GM18511 (cell line): Measurements from ENCODE around the gene DENND4C.
A peak's percentile ranks its signal among the peaks of the same experiment; 100 is the strongest.
"Not testable (repeated sequence)": the region's sequence is repeated elsewhere in the genome, so short reads cannot be mapped to it uniquely, and the experiment has no call there.

Experiments
- ATAC-seq: cut with Tn5 transposase; IDR thresholded peaks from one replicate; pipeline ENCODE4 v1.9.1; 2021; ENCODE audit warnings: mild to moderate bottlenecking, moderate library complexity; ENCODE audit not compliant: unreplicated experiment

DENND4C gene

DNA sequence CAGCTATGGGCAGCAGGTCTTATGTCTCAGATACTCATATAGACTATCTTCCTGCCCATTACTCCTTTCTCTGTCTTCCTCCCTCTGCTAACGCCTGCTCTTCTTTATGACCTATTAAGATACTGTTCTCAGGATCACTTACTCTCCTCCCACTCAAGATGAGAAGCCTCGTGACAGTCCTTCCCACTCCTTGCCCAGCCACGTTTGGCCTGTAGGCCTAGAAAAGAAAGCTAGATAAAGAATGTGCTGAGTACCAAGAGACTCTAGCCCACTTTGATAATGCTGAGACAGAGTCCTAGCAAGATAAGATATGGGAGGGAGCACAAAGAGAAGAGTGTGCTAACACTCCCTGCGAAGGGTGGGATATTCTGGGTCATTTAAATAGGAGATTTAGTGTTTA, 6.8 kb upstream of the DENND4C start:
- no peak for ATAC-seq

DNA sequence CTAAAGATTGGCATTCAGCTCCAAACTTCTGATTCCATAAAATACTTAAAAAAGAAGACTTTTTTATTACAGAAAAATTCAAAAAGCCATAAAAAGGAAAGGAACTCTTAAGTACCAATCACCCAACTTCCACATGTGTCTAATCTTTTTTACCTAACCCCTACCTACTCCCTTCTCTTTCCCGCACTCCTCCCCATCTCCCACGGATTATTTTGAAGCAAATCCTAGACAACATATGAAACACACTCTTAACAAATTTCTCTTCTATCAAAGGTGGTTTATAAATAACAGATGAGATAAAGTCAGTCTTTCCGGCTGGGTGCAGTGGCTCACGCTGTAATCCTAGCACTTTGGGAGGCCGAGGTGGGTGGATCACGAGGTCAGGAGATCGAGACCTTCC, 5.9 kb upstream of the DENND4C start:
- ATAC-seq, result no peak

DNA sequence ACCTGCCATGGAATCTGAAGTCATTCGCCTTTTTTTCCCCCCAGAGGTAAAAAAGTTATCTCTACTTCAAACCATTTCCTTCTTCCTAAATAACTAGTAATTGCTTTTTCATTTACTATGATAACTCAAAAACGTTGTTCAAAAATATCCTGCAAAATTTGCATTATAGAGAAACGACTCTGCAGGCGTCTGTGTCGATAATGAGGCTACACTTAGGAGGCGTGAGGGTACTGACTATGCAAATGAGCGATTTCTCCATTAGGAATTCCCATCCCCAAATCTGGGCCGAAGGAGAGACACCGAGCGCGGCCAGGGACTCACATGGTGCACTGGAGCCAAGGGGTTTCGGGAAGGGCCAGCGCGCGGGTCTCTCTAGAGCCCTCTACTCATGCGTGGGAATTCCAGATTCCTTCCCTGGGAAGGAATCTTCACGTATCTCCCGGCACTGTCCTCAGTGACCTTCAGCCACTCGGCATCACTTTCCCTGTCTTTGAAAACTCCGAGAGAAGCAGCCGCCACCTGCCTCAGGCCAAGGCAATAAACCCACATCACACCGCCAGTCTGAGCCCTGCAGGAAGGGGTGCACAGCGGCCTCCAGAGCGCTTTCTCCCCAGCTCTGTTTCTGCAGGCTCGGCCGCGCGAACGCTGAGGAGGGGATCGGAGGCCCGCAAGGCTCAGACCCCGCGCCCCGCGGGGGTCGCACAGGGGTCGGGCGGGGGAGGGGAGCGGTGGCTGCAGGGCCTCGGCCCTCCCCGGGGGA, 718 bp upstream of the DENND4C start:
- peak; percentile 68 for ATAC-seq

DNA sequence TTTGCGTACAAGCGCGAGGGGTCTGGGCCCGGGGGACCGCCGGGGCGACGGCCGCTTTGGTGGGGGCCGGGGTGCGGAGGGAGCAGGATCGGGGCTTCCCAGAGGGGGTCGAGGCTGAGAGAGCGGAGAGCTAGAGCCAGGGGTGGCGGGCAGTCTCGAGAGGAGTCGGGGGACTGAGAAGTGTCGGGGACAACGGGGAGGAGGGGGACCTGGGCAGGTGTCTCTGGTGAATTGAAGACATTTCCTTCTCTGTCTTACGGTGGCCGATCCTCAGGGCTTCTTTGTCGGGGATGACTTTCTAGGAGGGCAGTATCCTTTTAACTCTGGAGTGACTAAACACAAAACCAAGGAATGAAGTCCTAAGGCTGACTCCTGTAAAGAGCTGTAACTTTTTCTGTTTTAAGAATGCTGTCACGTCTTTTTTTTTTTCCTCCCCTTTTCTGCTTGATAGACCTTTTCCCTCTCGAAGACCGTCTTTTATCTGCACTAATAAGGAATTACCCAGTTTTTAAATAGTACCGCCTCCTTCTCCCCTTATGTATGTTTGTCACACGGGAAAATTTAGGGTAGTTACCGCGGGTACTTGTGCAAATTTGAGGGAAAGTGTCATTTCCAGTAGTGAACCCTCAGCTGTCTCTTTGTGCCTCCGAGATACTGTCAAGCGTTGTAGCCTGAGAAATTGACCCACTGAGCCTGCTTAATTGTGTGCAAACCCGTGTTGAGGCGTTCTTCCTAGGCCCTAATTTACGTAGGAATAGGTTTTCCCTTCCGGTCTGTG, 822 bp downstream of the DENND4C start:
- ATAC-seq, result peak; percentile 3

GRCh38 chr9:19231904-19232822, 1.7 kb downstream of the DENND4C start:
- no peak for ATAC-seq

DNA sequence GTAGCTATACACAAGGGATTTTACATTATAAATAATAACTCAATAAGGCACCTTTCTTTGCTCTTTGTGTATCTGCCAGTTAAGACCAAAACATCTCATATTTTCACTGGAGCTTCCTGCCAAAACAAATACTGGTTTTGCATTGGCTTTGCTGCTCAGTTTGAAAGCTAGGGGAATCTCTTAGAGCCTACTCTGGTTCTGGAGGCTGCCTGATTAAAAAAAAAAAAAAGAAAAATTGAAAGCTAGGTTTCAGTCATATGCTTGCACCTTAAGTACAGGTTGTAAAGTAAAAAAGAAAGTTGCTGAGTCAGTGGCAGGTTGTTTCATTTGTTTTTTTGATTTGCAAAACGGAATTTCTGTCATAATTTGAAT, 2.3 kb downstream of the DENND4C start:
- peak; percentile 17 for ATAC-seq

- ATAC-seq, result no peak
These were observed 2.9 kb downstream of the DENND4C start for GRCh38 chr9:19233344-19233743.

GRCh38 chr9:19239955-19240354, 9.5 kb downstream of the DENND4C start:
- ATAC-seq, result no peak

DNA sequence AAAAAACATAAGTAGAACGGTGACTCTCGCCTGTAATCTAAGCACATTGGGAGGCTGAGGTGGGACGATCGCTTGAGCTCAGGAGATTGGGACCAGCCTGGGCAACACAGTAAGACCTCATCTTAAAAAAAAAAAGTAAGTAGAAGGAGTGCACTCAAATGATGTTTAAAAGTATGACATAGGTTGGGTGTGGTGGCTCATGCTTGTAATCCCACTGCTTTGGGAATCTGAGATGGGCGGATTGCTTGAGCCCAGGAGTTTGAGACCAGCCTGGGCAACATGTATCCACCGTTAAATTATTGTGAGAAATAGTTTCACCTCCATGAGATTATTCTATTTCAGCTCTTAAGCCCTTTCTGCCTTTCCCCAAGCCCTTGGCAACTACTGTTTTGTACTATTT, 11.2 kb downstream of the DENND4C start:
- ATAC-seq, result no peak

GRCh38 chr9:19243366-19244033, 13.0 kb downstream of the DENND4C start:
- ATAC-seq, result no peak

GRCh38 chr9:19246891-19247290, 16.4 kb downstream of the DENND4C start:
- ATAC-seq, result no peak

DNA sequence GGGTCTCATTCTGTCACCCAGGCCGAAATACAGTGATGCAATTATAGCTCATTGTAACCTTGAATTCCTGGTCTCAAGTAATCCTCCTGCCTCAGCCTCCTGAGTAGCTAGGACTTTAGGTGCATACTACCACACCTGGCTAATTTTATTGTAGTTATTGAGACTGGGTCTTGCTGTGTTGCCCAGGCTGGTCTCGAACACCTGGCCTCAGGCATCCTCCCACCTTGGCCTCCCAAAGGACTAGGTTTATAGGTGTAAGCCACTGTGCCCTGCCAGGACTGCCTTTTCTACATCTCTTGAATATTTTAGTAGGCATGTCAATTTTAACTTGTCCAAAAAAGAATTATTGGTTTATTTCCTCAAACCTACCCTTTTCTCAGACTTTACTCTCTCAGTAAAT, 16.9 kb downstream of the DENND4C start:
- no peak for ATAC-seq

DNA sequence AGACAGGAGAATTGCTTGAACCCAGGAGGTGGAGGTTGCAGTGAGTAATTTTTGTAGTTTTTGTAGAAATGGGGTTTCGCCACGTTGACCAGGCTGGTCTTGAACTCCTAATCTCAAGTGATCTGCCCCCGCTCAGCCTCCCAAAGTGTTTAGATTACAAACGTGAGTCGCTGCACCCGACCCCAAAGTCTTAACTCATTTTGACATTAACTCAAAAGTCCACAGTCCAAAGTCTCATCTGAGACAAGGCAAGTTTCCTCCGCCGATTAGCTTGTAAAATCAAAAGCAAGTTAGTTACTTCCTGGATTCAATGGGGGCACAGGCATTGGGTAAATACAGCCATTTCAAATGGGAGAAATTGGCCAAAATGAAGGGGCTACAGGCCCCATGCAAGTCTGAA, 19.9 kb downstream of the DENND4C start:
- not testable (repeated sequence) for ATAC-seq

DNA sequence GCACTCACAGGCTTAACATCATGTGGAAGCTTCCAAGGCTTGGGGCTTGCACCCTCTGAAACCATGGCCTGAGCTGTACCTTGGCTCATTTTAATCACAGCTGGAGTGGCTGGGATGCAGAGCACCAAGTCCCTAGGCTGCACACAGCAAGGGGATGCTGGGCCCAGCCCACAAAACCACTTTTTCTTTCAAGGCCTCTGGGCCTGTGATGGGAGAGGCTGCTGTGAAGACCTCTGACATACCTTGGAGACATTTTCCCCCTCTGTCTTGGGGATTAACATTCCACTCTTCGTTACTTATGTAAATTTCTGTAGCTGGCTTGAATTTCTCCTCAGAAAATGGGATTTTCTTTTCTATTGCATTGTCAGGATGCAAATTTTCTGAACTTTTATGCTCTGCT, 20.7 kb downstream of the DENND4C start:
- not testable (repeated sequence) for ATAC-seq

DNA sequence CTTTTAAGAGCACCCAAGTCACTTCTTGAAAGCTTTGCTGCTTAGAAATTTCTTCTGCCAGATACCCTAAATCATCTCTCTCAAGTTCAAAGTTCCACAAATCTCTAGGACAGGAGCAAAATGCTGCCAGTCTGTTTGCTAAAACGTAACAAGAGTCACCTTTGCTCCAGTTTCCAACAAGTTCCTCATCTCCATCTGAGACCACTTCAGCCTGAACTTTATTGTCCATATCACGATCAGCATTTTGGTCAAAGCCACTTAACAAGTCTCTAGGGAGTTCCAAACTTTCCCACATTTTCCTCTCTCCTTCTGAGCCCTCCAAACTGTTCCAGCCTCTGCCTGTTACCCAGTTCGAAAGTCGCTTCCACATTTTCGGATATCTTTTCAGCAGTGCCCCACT, 21.1 kb downstream of the DENND4C start:
- not testable (repeated sequence) for ATAC-seq

DNA sequence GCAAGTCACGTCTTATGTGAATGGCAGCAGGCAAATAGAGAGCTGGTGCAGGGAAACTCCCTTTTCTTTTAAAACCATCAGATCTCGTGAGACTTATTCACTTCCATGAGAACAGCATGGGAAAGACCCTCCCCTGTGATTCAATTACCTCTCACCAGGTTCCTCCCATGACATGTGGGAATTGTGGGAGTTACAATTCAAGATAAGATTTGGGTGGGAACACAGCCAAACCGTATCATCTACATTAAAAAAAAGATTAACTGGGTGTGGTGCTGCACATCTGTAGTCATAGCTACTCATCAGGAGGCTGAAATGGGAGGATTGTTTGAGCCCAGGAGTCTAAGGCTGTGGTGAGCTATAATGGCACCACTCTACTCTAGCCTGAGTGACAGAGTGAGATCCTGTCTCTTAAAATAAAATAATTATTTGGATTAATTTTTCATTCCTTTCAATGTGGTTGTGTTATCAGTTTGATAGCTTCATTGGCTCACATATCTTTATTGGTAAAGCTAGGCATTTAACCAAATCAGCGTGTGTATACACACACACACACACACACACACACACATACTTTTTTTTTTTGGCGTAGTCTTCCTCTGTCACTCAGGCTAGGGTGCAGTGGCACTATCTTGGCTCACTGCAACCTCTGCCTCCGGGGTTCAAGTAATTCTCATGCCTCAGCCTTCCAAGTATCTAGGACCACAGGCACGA, 21.8 kb downstream of the DENND4C start:
- ATAC-seq, result no peak

- ATAC-seq, result no peak
These were observed 22.4 kb downstream of the DENND4C start for GRCh38 chr9:19252885-19253219.

DNA sequence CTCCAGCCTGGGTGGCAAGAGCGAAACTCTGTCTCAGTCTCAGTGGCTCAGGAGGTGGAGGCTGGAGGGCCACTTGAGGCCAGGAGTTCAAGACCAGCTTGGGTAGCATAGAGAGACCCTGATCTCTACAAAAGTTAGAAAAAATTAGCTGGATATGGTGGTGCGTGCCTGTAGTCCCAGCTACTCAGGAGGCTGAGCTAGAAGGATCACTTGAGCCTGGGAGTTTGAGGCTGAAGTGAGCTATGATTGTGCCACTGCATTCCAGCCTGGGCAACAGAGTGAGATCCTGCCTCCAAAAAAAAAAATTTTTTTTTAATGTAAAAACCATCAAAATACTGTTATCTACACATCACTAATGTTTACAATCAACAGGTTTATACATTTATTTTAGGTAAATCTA, 24.6 kb downstream of the DENND4C start:
- ATAC-seq, result no peak

- no peak for ATAC-seq
These were observed 25.3 kb downstream of the DENND4C start for GRCh38 chr9:19255821-19256220.

GRCh38 chr9:19259665-19260255, 29.3 kb downstream of the DENND4C start:
- ATAC-seq, result not testable (repeated sequence)
